ENCODE measurements around the gene CDH26.

CDH26 gene

DNA sequence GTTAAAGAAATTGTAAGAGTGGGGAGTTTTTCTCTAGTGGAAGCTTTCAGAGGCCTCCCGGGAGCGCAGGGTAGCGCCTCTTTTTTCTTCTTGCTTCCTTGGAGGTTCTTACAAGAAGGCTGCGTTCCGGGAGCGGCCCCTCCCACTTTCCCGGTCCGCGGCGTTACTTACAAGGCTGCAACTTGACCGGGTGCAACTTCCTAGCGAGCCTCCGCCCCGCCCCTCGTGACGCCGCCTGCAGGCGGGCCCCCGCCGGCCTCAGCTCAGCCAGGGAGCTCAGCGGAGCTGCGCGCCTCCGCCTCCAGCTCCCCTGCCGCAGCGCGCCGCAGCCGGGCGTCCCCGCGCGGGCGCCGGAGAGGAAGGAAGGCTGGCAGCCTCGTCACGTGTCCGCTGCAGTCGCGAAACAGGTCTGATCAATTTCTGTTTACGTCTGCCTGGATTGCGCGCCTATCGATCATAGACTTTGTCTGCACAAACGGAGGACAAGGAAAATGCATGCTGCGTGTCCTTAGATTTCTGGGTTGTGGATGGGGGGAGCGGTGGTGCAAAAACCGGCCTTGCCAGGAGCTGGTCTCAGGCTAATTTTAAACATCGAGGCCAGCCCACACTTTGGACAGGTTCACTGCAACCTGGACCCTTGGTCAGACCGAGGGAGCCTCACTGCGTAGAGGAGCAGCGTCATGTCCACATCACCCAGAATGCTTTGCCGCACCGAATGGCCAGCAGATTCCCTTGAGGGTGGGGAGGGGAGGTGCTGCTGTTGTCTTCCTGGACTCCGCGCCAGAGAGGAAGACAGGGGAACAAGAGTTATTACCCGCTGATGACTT, 17.9 kb upstream of the CDH26 start, which contains the start of the genes FAM217B and PPP1R3D:
TSS of gene FAM217B (plus strand) at position 261 of the 827 bp plus-strand sequence. CDS start 3,555 bp downstream, outside the sequence.
TSS of gene PPP1R3D (minus strand) at position 177 of the 827 bp plus-strand sequence. CDS start 374 bp downstream, outside the sequence.
- Histone ChIP-seq H2BK12ac (ENCODE audit: low read length in 2 of 2) (peak within 1 kb of the TSS in 1 of 2 experiments; percentile 57), H3K9ac (ENCODE audit: low read length) (peak within 1 kb of the TSS; percentile 97), H3K23ac (ENCODE audit: low read length in 2 of 2) (peak within 1 kb of the TSS in 1 of 2 experiments; percentile 96), H3K9me3 (ENCODE audit: control insufficient read depth, low read length) (no peaks in the 10 kb centered on the region), H3K4me1 (ENCODE audit: control insufficient read depth, insufficient read depth, low read depth, low read length) (peaks cover 12% of the 10 kb centered on the region), H3K27me3 (ENCODE audit: control insufficient read depth in 1 of 2, insufficient read depth in 1 of 2, low read length in 2 of 2) (no peaks in the 10 kb centered on the region), H2AK5ac (ENCODE audit: low read length, severe bottlenecking) (no peak within 1 kb of the TSS), H3K14ac (ENCODE audit: low read length in 2 of 2) (peak within 1 kb of the TSS in 1 of 2 experiments; percentile 96), H3K18ac (ENCODE audit: low read depth in 1 of 2, low read length in 2 of 2) (peak within 1 kb of the TSS; percentile 95 to 99), H2BK120ac (ENCODE audit: low read depth, low read length) (peak within 1 kb of the TSS; percentile 81), H3K4ac (ENCODE audit: low read depth in 1 of 2, low read length in 2 of 2) (peak within 1 kb of the TSS; percentile 78 to 96), H3K4me2 (ENCODE audit: low read length, poor library complexity, severe bottlenecking) (peak within 1 kb of the TSS; percentile 98), H2BK5ac (ENCODE audit: low read depth, low read length, poor library complexity, severe bottlenecking) (peak within 1 kb of the TSS; percentile 80), H3K4me3 (ENCODE audit: insufficient read depth in 1 of 2, low read depth in 1 of 2, low read length in 2 of 2) (peak within 1 kb of the TSS; percentile 77 to 90), H3K36me3 (ENCODE audit: control insufficient read depth in 1 of 2, insufficient read depth in 2 of 2, low read depth in 1 of 2, low read length in 2 of 2) (peaks cover 10 to 44% of the 10 kb centered on the region in 2 experiments), H3K79me1 (replicated peaks; ENCODE audit: low read length, poor library complexity, severe bottlenecking) (peaks cover 14% of the 10 kb centered on the region), H2AFZ (ENCODE audit: low read depth, low read length) (peak within 1 kb of the TSS; percentile 100), H4K8ac (ENCODE audit: low read length) (peak within 1 kb of the TSS; percentile 89), H3K27ac (ENCODE audit: low read length, poor library complexity, severe bottlenecking) (peak within 1 kb of the TSS; percentile 99), H4K91ac (ENCODE audit: low read length) (peak within 1 kb of the TSS; percentile 86), H2BK15ac (ENCODE audit: low read depth, poor library complexity, severe bottlenecking) (no peak within 1 kb of the TSS)
- WGBS: under 1% methylated on average over 57 of the region's 57 CpGs
- DNase-seq: peak; percentile 97

DNA sequence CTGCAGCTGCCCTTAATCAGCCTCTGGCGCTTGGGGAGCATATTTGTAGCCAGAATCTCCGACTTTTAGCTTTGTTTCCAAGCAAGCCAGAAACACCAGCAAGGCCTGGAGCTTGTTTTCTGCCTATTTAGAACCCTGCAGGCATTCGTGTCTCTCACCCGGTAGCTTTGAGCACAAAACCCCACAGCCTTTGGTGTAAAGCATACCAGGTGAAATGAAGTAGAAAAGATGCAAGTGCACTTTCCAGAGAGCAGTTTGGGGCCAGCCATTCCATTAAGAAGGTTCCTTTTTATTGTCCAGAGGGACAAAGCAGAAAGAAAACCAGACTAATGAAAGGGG, 17.3 kb upstream of the CDH26 start:
- H3K36me3 ChIP-seq (ENCODE audit: control insufficient read depth in 1 of 2, insufficient read depth in 2 of 2, low read depth in 1 of 2, low read length in 2 of 2): peaks cover 10 to 45% of the 10 kb centered on the region in 2 experiments
- no peaks in the 10 kb centered on the region for H3K27me3 ChIP-seq (ENCODE audit: control insufficient read depth in 1 of 2, insufficient read depth in 1 of 2, low read length in 2 of 2)
- no peak overlapping the region for H2BK120ac ChIP-seq (ENCODE audit: low read depth, low read length)
- no peak overlapping the region for H2BK5ac ChIP-seq (ENCODE audit: low read depth, low read length, poor library complexity, severe bottlenecking)
- H3K4me3 ChIP-seq (ENCODE audit: insufficient read depth in 1 of 2, low read depth in 1 of 2, low read length in 2 of 2): peak overlapping the region; percentile 68 to 90
- H4K8ac ChIP-seq (ENCODE audit: low read length): no peak overlapping the region
- H3K14ac ChIP-seq (ENCODE audit: low read length in 2 of 2): no peak overlapping the region
- H4K91ac ChIP-seq (ENCODE audit: low read length): no peak overlapping the region
- H3K79me1 ChIP-seq (replicated peaks; ENCODE audit: low read length, poor library complexity, severe bottlenecking): peaks cover 14% of the 10 kb centered on the region
- peak overlapping the region in 1 of 2 experiments; percentile 17 for H2BK12ac ChIP-seq (ENCODE audit: low read length in 2 of 2)
- 8% methylated on average over 4 of the region's 4 CpGs for WGBS
- H3K18ac ChIP-seq (ENCODE audit: low read depth in 1 of 2, low read length in 2 of 2): peak overlapping the region; percentile 14 to 70
- no peak for DNase-seq
- no peak overlapping the region for H2AK5ac ChIP-seq (ENCODE audit: low read length, severe bottlenecking)
- H3K27ac ChIP-seq (ENCODE audit: low read length, poor library complexity, severe bottlenecking): peak overlapping the region; percentile 99
- peak overlapping the region in 1 of 2 experiments; percentile 48 for H3K4ac ChIP-seq (ENCODE audit: low read depth in 1 of 2, low read length in 2 of 2)
- peaks cover 12% of the 10 kb centered on the region for H3K4me1 ChIP-seq (ENCODE audit: control insufficient read depth, insufficient read depth, low read depth, low read length)
- no peaks in the 10 kb centered on the region for H3K9me3 ChIP-seq (ENCODE audit: control insufficient read depth, low read length)
- no peak overlapping the region for H3K23ac ChIP-seq (ENCODE audit: low read length in 2 of 2)
- peak overlapping the region; percentile 97 for H3K9ac ChIP-seq (ENCODE audit: low read length)
- H2BK15ac ChIP-seq (ENCODE audit: low read depth, poor library complexity, severe bottlenecking): no peak overlapping the region
- peak overlapping the region; percentile 90 for H2AFZ ChIP-seq (ENCODE audit: low read depth, low read length)
- H3K4me2 ChIP-seq (ENCODE audit: low read length, poor library complexity, severe bottlenecking): peak overlapping the region; percentile 98

DNA sequence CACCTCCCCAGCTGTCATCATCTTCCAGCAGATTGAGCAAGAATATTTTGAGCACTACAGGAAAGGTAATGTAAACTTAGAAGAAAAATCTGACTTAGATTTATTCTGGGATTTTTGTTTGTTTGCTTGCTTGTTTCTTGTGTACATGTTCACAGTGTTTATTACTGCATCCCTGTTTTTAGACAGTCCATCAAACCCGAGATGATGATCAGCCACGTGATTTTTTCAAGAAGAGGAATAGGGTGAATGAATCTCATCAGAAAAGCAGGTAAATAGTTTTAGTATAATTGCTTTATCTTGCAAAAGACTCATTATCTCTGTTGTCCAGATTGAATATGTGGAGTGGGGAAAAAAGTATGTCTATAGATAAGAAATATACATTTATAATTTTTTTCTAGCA, 16.0 kb upstream of the CDH26 start:
- H3K4me1 ChIP-seq (ENCODE audit: control insufficient read depth, insufficient read depth, low read depth, low read length): peaks cover 12% of the 10 kb centered on the region
- no peak overlapping the region for H2BK120ac ChIP-seq (ENCODE audit: low read depth, low read length)
- H2AK5ac ChIP-seq (ENCODE audit: low read length, severe bottlenecking): no peak overlapping the region
- H3K4ac ChIP-seq (ENCODE audit: low read depth in 1 of 2, low read length in 2 of 2): no peak overlapping the region
- peak overlapping the region in 1 of 2 experiments; percentile 90 for H3K4me3 ChIP-seq (ENCODE audit: insufficient read depth in 1 of 2, low read depth in 1 of 2, low read length in 2 of 2)
- 100% methylated on average over 2 of the region's 2 CpGs for WGBS
- no peak for DNase-seq
- peaks cover 14% of the 10 kb centered on the region for H3K79me1 ChIP-seq (replicated peaks; ENCODE audit: low read length, poor library complexity, severe bottlenecking)
- H2BK15ac ChIP-seq (ENCODE audit: low read depth, poor library complexity, severe bottlenecking): no peak overlapping the region
- H2BK12ac ChIP-seq (ENCODE audit: low read length in 2 of 2): no peak overlapping the region
- H2AFZ ChIP-seq (ENCODE audit: low read depth, low read length): no peak overlapping the region
- no peaks in the 10 kb centered on the region for H3K27me3 ChIP-seq (ENCODE audit: control insufficient read depth in 1 of 2, insufficient read depth in 1 of 2, low read length in 2 of 2)
- no peak overlapping the region for H3K23ac ChIP-seq (ENCODE audit: low read length in 2 of 2)
- no peak overlapping the region for H3K27ac ChIP-seq (ENCODE audit: low read length, poor library complexity, severe bottlenecking)
- H3K36me3 ChIP-seq (ENCODE audit: control insufficient read depth in 1 of 2, insufficient read depth in 2 of 2, low read depth in 1 of 2, low read length in 2 of 2): peaks cover 10 to 44% of the 10 kb centered on the region in 2 experiments
- H3K14ac ChIP-seq (ENCODE audit: low read length in 2 of 2): no peak overlapping the region
- H4K91ac ChIP-seq (ENCODE audit: low read length): no peak overlapping the region
- no peak overlapping the region for H4K8ac ChIP-seq (ENCODE audit: low read length)
- H3K4me2 ChIP-seq (ENCODE audit: low read length, poor library complexity, severe bottlenecking): no peak overlapping the region
- peak overlapping the region; percentile 97 for H3K9ac ChIP-seq (ENCODE audit: low read length)
- no peak overlapping the region for H2BK5ac ChIP-seq (ENCODE audit: low read depth, low read length, poor library complexity, severe bottlenecking)
- H3K9me3 ChIP-seq (ENCODE audit: control insufficient read depth, low read length): no peaks in the 10 kb centered on the region
- no peak overlapping the region for H3K18ac ChIP-seq (ENCODE audit: low read depth in 1 of 2, low read length in 2 of 2)

GRCh38 chr20:59944726-59945125, 13.5 kb upstream of the CDH26 start:
- Histone ChIP-seq H2AFZ (ENCODE audit: low read depth, low read length) (no peak overlapping the region), H3K27me3 (ENCODE audit: control insufficient read depth in 1 of 2, insufficient read depth in 1 of 2, low read length in 2 of 2) (no peaks in the 10 kb centered on the region), H3K18ac (ENCODE audit: low read depth in 1 of 2, low read length in 2 of 2) (no peak overlapping the region), H2BK5ac (ENCODE audit: low read depth, low read length, poor library complexity, severe bottlenecking) (no peak overlapping the region), H3K4me1 (ENCODE audit: control insufficient read depth, insufficient read depth, low read depth, low read length) (no peaks in the 10 kb centered on the region), H4K8ac (ENCODE audit: low read length) (no peak overlapping the region), H2BK15ac (ENCODE audit: low read depth, poor library complexity, severe bottlenecking) (no peak overlapping the region), H3K27ac (ENCODE audit: low read length, poor library complexity, severe bottlenecking) (no peak overlapping the region), H4K91ac (ENCODE audit: low read length) (no peak overlapping the region), H3K4ac (ENCODE audit: low read depth in 1 of 2, low read length in 2 of 2) (no peak overlapping the region), H3K79me1 (replicated peaks; ENCODE audit: low read length, poor library complexity, severe bottlenecking) (peaks cover 3% of the 10 kb centered on the region), H2AK5ac (ENCODE audit: low read length, severe bottlenecking) (no peak overlapping the region), H3K23ac (ENCODE audit: low read length in 2 of 2) (no peak overlapping the region), H3K9me3 (ENCODE audit: control insufficient read depth, low read length) (no peaks in the 10 kb centered on the region), H2BK12ac (ENCODE audit: low read length in 2 of 2) (no peak overlapping the region), H3K4me3 (ENCODE audit: insufficient read depth in 1 of 2, low read depth in 1 of 2, low read length in 2 of 2) (no peak overlapping the region), H3K36me3 (ENCODE audit: control insufficient read depth in 1 of 2, insufficient read depth in 2 of 2, low read depth in 1 of 2, low read length in 2 of 2) (peaks cover 5 to 44% of the 10 kb centered on the region in 2 experiments), H3K9ac (ENCODE audit: low read length) (no peak overlapping the region), H3K4me2 (ENCODE audit: low read length, poor library complexity, severe bottlenecking) (no peak overlapping the region), H3K14ac (ENCODE audit: low read length in 2 of 2) (no peak overlapping the region), H2BK120ac (ENCODE audit: low read depth, low read length) (no peak overlapping the region)
- WGBS: 97% methylated on average over 5 of the region's 7 CpGs
- no peak for DNase-seq

Measured in mesenchymal stem cell (in vitro differentiated cells and primary cell).